NCI-H82 treated with DMSO at 0.1 percent for 48 hours (cell line): ENCODE data around the gene TMOD1.

ENCODE experiments used
- DNase-seq: peaks from one replicate; lab custom pipeline; 2025; ENCODE audit not compliant: unreplicated experiment; lab: John Stamatoyannopoulos, UW

TMOD1 gene

DNA sequence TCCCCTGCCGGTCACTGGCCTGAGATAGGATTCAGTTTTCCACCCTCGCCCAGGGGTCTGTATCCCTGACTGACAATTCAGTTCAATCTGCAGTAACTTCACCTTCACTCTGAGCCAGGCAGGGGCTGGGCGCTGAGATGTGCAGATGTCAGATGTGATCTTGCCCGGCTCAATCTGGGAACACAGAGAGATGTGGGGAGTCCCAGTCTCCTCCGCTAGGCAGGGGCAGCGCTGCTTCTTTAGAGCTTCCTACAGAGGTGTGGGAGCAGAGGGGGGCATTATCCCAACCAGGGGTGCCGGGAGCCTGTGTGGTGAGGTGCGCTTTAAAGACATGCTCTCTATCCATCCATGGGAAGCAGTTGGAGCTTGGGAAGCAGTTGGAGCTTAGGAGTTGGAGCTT lies 14.6 kb downstream of the TMOD1 start:
- DNase-seq = no peak

DNA sequence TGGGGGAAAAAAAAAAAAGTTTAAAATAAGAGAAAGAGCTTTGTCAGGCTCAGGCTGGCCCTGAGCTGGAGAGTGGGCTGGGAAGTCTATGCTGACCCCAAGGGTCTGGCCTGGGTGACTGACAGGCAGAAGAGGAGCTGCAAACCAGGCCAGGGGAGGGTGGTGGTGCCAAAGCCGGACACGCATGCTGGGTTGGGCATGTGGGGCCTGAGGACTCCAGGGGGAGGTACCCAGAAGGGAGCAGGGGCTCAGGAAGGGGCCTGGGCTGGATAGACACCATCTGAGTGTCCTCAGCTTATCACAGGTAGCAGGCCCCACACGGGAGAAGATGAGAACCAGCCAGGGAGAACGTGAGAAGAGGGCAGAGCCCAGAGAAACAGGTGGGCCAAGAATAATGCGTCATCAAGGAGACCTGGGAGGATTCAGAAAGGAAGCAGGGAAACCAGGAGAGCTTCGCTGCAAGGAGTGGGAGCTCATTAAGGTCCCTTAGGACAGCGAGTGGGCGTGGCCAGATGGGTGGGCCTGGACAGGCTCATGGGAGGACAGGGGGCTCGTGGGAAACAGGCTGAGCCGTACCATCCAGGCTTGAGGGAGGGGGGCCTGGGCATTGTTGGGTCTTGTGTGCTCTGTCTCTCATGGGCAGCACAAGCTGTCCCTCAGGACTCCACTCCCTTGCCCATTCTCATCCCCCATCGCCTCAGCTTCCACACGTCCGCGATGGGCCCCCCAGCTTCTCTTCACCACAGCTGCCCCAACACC lies 16.0 kb downstream of the TMOD1 start:
- no peak for DNase-seq

DNA sequence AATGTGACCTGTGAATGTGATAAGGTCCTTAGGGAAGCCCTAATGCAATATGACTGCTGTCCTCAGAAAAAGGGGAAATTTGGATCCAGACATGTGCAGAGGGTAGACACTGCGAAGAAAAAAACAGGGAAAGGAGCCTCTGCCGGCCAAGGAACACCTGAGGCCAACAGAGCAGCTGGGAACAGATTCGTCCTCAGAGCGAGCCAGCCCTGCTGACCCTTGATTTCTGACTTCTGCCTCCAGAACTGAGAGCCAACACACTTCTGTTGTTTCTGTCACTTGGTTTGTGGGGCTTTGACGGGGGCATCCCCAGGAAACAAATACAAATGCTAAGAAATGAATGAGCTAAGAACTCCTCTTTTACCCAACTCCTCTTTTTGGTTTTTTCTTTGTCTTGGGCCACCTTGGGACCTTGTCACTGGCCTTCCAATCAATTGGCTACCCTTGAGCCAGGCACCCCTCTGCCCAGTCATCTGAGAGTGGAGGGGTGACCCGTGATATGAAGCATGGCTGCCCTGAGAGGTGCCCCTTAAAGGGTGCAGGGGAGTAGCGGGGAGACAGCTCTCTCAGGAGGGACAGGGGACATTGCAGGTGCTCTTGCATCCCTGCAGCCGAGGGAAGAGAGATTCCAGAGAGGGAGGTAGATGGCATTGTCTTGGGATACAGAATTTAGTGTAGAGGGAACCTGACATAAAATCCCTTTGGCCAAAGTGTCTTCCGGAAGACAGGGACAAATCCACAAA lies 16.9 kb downstream of the TMOD1 start:
- no peak for DNase-seq

DNA sequence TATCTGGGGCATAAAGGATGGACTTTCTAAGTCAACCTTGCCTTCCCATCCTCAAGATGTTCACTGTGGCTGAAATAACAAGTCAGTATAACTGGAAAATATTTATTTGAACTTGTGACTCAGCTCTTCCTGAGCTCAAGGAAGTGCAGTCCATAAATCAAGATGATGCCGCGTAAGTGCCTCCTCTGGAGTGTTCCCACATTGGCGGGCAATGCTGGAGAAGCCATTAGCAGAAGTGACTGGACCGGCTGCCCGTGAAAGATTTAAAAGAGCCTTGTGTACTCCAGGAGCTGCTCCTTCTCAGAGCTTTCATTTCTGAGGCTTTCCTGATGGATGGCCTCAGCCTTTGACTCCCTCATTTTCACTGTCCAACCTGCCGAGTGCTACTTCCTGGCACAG lies 17.4 kb downstream of the TMOD1 start:
- DNase-seq = no peak

DNA sequence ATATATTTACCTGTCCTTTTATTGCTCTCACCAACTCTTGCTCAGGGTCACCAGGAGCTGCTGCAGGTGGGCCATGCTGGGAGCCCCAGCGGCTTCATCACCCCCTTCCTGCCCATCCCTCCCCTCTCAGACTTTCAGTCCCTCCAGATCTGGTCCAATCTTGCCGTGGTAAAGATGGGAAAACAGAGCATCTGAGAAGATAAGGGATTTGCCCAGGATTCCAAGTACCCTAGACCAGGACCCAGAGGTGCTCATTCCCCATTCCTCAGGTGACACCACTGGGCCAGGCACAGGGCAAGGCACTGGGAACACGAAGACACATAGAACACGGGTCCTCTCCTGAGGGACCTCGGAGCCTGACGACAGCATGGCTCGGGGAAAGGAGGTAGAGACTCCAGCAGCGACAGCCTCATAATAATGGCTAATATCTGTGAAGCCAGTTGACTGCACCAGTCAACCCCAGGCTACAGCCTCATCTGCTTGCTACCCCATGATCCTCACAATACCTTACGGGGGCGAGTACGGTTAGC lies 18.0 kb downstream of the TMOD1 start:
- no peak for DNase-seq

DNA sequence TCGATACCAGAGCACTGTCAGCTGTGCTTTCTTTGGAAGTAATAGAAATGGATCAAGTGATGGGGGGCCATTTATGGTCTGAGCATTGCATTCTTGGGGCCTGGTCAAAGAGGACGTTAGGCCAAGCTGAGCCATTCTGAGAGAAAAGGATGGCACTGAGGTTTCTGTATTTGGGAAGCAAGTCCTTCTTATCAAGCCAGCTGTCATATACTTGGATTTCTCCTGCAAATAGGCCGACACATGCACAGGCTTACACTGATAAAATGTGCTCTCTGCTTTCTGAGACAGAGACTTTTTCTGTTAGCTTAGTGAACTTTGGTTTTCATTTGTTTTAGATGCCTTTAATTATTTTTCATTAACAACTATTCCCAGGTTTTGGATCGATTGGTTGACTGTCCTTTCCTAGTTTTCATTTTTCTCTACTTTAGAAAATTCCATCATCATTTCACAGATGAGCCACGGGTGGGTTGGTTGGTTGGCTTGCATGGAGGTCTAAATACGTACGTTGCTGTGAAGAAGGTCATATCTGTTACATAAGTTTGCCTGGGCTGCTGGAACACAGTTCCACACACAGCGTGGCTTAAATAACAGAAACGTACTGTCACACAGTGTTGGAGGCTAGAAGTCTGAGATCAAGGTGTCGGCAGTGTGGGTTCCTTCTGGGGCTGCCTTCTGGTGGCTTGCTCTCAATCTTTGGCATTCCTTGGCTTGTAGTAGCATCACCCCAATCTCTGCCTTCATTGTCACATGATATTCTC lies 20.3 kb downstream of the TMOD1 start:
- no peak for DNase-seq

DNA sequence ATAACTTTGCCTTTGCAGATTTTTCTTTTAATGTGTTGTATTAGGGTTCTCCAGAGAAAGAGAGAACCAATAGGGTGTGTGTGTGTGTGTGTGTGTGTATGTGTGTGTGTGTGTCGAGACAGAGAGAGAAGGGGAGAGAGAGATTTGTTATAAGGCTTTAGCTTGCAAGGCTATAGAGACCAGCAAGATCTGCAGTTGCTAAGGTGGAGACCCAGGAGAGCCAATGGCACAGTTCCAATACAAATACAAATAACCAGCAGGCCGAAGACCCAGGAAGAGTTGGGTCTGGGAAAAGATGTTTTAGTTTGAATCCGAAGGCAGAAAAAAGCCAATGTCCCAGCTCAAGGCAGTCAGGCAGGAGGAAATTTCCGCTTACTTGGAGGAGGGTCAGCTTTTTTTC lies 23.0 kb downstream of the TMOD1 start:
- DNase-seq = no peak

DNA sequence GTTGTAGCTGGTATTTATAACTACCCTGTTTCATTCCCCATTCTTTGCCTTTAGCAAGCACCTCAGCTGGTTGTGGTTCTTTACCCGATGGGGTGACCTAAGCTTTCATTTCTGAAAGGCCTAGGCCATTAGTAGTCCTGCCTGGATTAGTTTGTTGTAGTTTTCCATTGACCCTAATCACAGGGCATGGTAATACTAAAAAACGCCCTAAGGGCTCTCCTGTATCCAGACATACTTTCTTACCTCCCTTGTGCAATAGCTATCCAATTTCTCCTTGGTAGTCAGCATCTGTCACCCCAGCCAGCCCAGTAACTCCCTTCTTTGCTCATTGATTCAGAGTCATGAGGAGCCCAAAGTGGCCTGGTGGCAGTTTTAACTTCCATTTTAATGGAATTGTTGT lies 24.0 kb downstream of the TMOD1 start:
- DNase-seq = no peak

DNA sequence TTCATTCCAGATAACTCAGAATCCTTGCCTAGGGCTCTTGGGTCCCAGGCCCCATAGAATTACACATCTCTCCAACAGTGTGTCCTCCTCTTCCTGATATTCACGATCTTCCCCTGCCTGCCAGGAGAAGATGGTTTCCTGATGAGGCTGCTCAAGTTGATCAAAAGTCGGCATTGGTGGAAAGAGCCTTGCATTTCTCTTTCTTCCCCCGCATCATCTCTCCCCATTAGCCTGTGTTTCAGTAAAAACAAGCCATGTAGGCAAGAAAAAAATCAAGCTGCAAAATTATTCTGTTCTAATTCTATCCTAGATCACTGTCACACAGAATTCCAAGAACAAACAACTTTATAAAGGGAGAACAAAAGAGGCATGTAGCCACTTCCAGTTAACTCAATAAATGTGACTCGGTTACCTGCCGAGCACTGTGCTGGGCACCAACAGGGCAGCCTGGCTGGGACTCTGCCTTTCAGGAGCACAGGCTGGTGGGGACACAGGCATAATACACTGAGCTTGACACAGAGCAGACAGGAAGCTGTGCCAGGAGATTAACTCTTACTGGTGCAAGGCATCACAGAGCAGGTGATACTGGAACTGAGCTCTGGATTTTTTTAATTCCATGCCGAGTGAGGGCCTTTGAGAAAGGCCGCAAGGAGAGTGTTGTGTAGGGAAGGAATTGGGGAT lies 25.6 kb downstream of the TMOD1 start:
- no peak for DNase-seq

DNA sequence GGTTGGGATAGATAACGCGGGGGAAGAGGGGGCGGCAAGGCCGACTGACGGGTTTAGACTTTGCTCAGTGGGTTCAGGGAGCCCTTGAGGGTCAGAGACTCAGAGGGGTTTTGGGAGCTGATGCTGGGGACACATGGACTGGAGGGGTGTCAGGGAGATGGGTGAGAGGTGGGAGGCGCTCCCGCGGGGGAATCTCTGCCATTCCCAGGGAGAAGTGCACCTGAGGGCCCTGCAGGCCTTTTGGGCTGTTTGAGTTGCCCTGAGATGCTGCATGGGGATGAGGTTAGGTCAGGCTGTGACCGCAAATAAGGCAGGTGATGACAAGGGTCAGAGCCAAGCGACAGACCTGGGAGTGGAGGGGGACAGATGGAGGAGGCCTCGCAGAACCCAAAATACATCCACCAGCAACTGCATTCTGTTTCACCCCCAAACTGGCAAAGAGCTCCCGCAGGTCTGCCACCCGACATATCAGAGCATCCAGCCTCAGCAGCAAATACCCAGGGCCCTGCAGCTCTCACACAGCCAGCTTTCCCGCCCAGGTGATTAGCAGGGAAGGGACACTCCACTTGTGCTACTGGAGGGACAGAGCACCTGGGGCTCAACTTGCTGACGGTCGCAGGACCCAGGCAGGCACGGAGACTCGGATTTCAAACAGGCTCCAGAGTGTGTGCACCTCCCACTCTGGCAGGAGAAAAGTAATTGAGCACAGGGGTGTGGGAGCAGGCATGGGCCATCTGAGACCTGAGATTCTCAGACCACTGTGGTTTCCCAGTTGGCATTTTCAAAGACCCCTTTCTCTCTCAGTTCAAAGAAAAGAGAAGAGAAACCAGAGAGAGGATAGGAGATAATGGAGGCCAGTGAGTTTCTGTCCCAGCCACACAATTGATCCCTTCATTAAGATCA lies 26.4 kb downstream of the TMOD1 start:
- DNase-seq = no peak

DNA sequence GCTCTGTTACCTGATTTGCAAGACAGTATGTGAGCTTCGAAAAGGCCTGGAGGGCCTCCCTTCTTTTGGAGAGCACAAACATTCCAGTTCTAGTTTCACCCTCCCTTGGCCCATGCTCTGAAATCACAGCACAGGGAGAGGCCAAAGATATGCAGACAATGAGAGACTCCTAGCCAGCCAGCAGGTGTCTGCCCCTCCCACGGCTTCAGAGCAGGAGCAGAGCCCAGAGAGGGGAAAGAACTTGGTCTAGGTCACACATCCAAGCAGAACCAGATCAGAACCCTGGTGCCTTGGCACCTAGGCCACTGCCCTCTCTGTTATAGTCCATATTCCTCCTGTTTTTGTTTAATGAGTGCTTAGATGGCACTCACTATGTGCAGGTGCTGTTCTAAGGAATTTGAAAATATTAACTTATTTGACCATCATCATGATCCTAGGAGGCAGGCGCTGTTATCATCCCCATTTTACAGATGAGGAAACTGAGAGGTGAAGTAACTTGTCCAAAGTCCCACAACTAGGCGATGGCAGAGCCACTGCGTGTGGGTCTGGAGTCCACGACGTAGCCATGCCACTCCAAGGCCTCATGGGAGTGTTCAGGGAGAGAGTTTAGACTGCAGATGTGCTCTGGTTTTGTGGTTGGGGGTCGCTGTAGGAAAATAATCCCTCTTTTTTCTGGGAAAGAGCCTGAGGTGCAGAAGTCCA lies 27.2 kb downstream of the TMOD1 start:
- DNase-seq = no peak

DNA sequence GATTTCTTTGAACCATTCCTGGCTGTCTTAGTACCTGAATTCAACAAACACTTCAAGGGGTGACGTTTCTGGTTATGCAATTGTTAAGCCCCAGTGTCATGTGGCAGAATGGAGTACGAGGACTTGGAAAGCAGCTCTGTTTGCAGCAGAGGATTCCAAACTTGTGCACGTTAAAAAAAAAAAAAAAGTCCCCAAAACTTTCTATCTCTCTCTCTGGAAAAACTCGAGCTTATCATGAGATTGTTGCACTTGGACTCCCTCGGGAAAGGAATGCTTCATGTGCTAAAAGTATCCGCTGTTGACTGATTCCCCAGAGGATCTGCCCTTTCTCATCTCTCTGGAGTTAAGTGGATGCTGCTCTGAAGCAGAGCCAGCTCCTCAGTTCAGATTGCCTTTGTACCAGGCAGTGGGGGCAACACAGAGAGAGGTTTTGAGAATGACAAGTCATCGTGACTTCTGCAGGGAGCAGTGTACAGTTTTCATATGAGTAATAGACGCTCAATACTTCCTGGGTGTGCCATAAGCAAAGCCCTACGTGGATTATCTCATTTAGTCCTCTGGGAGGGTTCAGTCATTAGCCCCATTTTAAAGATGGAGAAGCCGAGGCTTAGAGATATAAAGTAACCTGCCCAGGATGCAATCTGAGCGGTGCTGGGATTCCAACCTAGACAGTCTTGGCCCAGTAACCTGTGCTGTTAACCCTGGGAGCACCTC lies 28.1 kb downstream of the TMOD1 start:
- no peak for DNase-seq

DNA sequence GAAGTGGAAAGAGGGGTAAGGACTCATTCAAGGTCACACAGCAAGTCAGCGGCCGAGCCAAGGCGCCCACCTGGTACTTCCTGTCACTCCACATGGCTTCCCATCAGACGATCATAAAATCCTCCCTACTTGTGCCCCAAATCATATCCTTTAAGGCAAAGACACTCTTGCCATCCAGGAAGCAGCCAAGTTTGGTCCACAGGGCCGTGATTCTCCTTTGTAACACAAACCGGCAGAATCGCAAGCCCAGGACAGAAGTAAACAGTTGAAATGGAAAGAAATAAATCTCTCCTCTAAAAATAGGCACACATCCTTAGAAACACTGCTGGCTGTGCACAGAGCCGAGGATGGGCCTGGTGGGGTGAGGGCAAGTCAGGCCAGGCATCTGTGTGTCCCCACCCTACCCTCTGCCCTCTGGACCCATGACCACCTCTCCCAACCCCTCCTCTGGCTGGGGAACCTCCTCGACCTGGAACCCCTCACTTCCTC lies 30.5 kb downstream of the TMOD1 start:
- no peak for DNase-seq

DNA sequence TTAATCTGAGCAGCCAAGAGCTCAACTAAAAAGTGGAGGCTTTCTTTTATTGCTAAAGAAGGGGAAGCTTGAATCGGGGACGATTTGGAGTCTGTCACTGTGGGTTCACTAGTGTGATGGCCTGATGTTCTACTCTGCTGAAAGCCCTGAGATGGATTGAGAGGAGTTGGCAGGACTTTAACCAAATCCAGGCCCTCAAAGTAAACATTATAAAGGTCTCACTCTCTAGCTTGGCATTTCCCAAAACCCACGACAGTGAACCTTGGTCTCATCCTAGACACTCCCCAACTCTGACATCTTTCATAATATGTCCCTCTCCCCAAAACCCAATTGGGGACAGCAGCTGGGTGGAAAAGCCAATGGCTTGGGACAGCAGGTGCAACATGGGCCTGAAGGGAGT lies 32.7 kb downstream of the TMOD1 start:
- DNase-seq = no peak

DNA sequence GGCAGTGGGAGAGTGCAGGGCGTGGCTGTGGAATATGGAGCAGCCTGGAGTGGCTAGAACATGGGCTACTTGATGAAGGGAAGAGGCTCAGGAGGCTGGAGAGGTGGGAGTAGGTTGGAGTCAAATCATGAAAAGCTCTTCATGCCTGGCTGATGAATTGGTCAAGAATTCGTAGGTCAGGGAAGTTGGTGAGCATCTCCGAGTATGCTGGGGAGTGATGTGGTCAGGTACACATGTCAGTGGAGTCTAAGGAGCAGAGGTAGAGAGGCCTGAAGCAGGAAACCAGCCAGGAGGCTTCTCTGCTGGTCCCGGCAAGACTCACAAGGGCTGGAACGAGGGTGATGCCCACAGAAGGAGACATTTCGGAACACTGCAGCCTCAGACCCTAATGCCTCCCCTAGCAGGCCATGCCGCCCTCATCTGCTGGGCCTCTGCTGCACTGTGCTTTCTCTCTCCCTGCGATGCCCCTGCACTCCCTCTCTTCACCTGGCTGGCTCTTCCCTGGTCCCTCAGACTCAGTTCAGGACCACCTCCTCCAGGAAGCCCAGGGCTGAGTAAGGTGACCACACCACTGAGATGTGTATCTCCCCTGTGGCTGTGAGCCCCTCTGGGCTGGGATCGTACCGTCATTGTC lies 33.6 kb downstream of the TMOD1 start:
- no peak for DNase-seq

DNA sequence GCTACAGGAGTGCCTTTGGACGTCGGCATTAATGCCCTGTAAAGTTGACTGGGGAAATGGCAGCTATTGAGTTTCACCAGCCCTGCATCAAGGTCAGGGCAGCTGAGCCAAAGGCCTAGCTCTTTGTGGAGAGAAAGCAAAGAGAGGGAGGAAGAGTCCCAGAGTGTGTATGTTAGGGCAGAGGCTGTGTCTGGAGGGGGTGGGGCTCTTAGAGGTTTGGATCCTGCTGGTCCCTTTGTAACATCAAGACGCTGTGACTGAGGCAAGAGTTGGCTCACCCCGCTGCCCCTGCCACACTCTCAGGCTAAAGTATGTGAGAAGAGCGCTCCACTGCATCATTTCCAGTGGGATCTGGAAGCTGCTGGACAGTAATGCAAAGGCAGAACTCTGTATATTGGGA lies 34.3 kb downstream of the TMOD1 start:
- DNase-seq = no peak

DNA sequence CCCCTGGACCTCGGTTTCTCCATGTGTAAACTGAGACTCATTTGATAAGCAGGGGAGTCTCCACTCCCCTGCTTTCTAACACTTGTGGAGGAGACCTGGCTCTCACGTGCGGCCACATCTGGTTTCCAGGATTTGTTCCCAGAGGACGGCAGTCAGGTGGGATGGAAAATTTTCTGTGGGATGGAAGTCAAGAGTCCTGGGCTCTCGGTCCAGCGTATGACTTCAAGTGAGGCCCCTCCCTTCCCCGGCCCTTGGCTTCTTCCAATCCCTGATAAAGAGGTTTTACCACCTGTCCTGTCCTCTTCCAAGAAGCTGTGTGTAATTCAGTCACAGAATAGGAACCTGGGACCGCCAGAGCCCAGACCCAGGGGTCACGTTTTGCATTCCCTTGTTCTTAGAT lies 35.0 kb downstream of the TMOD1 start:
- no peak for DNase-seq

DNA sequence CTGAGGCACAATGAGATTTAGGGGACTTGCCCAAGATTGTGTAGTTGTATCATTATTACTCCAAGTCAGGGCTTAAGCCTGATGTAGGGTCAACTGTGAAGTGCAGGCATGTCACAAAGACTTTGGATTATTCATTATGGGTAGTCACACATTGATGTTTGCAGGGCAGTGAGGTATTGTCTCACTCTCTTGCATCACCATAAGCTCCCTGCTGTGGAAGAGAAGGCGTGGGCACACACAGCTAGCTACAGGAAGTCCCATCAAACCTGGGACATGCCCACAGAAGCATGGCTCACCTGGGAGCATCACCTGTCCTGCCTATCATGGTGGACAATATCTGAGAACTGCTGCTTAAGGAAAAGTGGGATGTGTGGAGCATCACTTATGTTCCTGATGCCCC lies 42.1 kb downstream of the TMOD1 start:
- no peak for DNase-seq
